D721Med (cell line): Measurements from ENCODE around the gene SEZ6L.

Experiments used
- DNase-seq: peaks from one replicate; pipeline ENCODE4 v3.0.0; 2011; ENCODE audit warnings: low spot score; ENCODE audit not compliant: insufficient read length
- FAIRE-seq: peaks from 2 replicates; lab custom pipeline; 2011; peaks lifted over from hg19 to GRCh38; lab: Jason Lieb, UNC
- TF ChIP-seq, protein P1 (sequence below): IDR thresholded peaks from 2 replicates; pipeline ENCODE4 v1.5.1; 2012; ENCODE audit warnings: mild to moderate bottlenecking, control low read depth; ENCODE audit not compliant: insufficient read depth; ENCODE audit errors: missing control alignments

SEZ6L gene

GRCh38 chr22:26134654-26135330 is 34.5 kb upstream of the SEZ6L start:
- DNase-seq (no peak), FAIRE-seq (no peak)
- TF ChIP-seq, protein P1, sequence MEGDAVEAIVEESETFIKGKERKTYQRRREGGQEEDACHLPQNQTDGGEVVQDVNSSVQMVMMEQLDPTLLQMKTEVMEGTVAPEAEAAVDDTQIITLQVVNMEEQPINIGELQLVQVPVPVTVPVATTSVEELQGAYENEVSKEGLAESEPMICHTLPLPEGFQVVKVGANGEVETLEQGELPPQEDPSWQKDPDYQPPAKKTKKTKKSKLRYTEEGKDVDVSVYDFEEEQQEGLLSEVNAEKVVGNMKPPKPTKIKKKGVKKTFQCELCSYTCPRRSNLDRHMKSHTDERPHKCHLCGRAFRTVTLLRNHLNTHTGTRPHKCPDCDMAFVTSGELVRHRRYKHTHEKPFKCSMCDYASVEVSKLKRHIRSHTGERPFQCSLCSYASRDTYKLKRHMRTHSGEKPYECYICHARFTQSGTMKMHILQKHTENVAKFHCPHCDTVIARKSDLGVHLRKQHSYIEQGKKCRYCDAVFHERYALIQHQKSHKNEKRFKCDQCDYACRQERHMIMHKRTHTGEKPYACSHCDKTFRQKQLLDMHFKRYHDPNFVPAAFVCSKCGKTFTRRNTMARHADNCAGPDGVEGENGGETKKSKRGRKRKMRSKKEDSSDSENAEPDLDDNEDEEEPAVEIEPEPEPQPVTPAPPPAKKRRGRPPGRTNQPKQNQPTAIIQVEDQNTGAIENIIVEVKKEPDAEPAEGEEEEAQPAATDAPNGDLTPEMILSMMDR = peak; percentile 48

- TF ChIP-seq, protein P1 = no peak
- DNase-seq = no peak
- no peak for FAIRE-seq
Observed at GRCh38 chr22:26135806-26136205, 33.5 kb upstream of the SEZ6L start.

DNA sequence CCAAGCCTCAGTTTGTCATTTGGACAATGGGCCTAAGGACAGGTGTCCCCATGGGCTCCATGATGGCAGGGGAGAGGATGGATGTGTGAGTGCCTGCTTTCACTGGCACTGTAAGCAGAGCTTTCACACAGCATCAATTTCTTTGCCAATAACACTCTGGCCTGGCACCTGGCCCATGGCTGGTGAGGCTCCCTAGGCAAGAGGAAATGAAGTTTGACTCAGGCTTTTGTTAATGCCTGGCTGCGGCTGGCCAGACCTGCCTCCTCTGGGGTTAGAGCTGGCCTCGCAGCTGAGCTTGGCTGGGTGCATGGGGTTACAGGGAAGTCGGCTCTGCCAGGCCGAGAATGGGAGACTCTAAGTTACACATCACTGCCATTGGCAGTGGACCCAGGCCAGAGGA is 30.0 kb upstream of the SEZ6L start:
- TF ChIP-seq, protein P1 = no peak
- FAIRE-seq (no peak), DNase-seq (no peak)

GRCh38 chr22:26141831-26142230 is 27.4 kb upstream of the SEZ6L start:
- FAIRE-seq (no peak), DNase-seq (no peak)
- TF ChIP-seq, protein P1 = no peak

GRCh38 chr22:26143806-26144325 is 25.4 kb upstream of the SEZ6L start:
- no peak for DNase-seq
- FAIRE-seq = no peak
- TF ChIP-seq, protein P1 = no peak

DNA sequence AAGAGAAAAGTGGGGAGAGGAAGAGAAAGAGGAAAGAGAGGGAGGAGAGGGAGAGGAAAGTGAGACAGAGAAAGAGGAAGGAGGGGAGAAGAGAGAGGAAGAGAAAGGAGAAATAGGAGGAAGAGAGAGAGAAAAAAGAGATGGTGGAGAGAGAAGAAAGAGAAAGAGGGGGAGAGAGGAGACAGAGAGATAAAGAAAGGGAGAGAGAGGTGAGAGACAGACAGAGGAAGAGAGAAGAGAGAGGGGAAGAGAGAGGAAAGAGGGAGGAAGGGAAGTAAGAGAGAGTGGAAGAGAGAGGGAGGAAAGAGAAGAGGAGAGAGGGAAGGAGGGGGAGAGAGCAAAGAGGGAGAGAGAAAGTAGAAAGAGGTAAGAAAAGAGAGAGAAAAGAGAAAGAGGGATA is 9.4 kb upstream of the SEZ6L start:
- TF ChIP-seq, protein P1 = no peak
- FAIRE-seq (no peak), DNase-seq (no peak)

- TF ChIP-seq, protein P1 = no peak
- no peak for DNase-seq
- no peak for FAIRE-seq
Observed at GRCh38 chr22:26161746-26162145, 7.5 kb upstream of the SEZ6L start.
